ENCODE results near the gene LMX1B.

LMX1B gene

GRCh38 chr9:126614455-126615244 is 922 bp downstream of the LMX1B start:
- Histone ChIP-seq H3K4me3 (IDR thresholded peaks at IDR 0.05; ENCODE audit: insufficient read depth, low read depth, low read length) (no peak overlapping the region), H3K36me3 (ENCODE audit: insufficient read depth) (no peaks in the 10 kb centered on the region), H3K4me2 (no peak overlapping the region), H2AFZ (ENCODE audit: low read depth) (no peak overlapping the region), H3K9ac (no peak overlapping the region), H3K4me1 (ENCODE audit: low read depth, poor library complexity, severe bottlenecking) (peaks cover 6% of the 10 kb centered on the region), H3K27me3 (ENCODE audit: insufficient read depth, low read depth) (peaks cover 69% of the 10 kb centered on the region), H3K79me2 (ENCODE audit: insufficient read depth, low read depth) (no peaks in the 10 kb centered on the region), H4K20me1 (ENCODE audit: insufficient read depth) (no peaks in the 10 kb centered on the region), H3K27ac (no peak overlapping the region)
- no peak for TF ChIP-seq CTCF (conservative IDR thresholded peaks at IDR 0.05; ENCODE audit: low read depth, low read length)

GRCh38 chr9:126615245-126615790 is 1.6 kb downstream of the LMX1B start:
- no peak for TF ChIP-seq CTCF (conservative IDR thresholded peaks at IDR 0.05; ENCODE audit: low read depth, low read length)
- no peaks in the 10 kb centered on the region for H4K20me1 ChIP-seq (ENCODE audit: insufficient read depth)
- H2AFZ ChIP-seq (ENCODE audit: low read depth), result no peak overlapping the region
- peaks cover 6% of the 10 kb centered on the region for H3K4me1 ChIP-seq (ENCODE audit: low read depth, poor library complexity, severe bottlenecking)
- no peak overlapping the region for H3K9ac ChIP-seq
- H3K79me2 ChIP-seq (ENCODE audit: insufficient read depth, low read depth), result no peaks in the 10 kb centered on the region
- no peak overlapping the region for H3K27ac ChIP-seq
- H3K36me3 ChIP-seq (ENCODE audit: insufficient read depth), result no peaks in the 10 kb centered on the region
- H3K27me3 ChIP-seq (ENCODE audit: insufficient read depth, low read depth), result peaks cover 72% of the 10 kb centered on the region
- no peak overlapping the region for H3K4me2 ChIP-seq
- H3K4me3 ChIP-seq (IDR thresholded peaks at IDR 0.05; ENCODE audit: insufficient read depth, low read depth, low read length), result no peak overlapping the region

GRCh38 chr9:126615791-126616447 is 2.2 kb downstream of the LMX1B start:
- Histone ChIP-seq H3K27me3 (ENCODE audit: insufficient read depth, low read depth) (peaks cover 75% of the 10 kb centered on the region), H3K4me2 (no peak overlapping the region), H3K36me3 (ENCODE audit: insufficient read depth) (no peaks in the 10 kb centered on the region), H3K4me1 (ENCODE audit: low read depth, poor library complexity, severe bottlenecking) (peaks cover 6% of the 10 kb centered on the region), H2AFZ (ENCODE audit: low read depth) (no peak overlapping the region), H3K79me2 (ENCODE audit: insufficient read depth, low read depth) (no peaks in the 10 kb centered on the region), H3K4me3 (IDR thresholded peaks at IDR 0.05; ENCODE audit: insufficient read depth, low read depth, low read length) (no peak overlapping the region), H4K20me1 (ENCODE audit: insufficient read depth) (no peaks in the 10 kb centered on the region), H3K9ac (no peak overlapping the region), H3K27ac (no peak overlapping the region)
- TF ChIP-seq CTCF (conservative IDR thresholded peaks at IDR 0.05; ENCODE audit: low read depth, low read length), result no peak

- Histone ChIP-seq H3K27me3 (ENCODE audit: insufficient read depth, low read depth) (peaks cover 78% of the 10 kb centered on the region), H3K4me1 (ENCODE audit: low read depth, poor library complexity, severe bottlenecking) (peaks cover 6% of the 10 kb centered on the region)
- TF ChIP-seq CTCF (conservative IDR thresholded peaks at IDR 0.05; ENCODE audit: low read depth, low read length), result no peak
Observed at GRCh38 chr9:126616521-126616976, 2.8 kb downstream of the LMX1B start.

More at GRCh38 chr9:126616521-126616976, 2.8 kb downstream of the LMX1B start:
- no peaks in the 10 kb centered on the region for H4K20me1 ChIP-seq (ENCODE audit: insufficient read depth)
- H3K36me3 ChIP-seq (ENCODE audit: insufficient read depth), result no peaks in the 10 kb centered on the region
- H3K27ac ChIP-seq, result no peak overlapping the region
- no peaks in the 10 kb centered on the region for H3K79me2 ChIP-seq (ENCODE audit: insufficient read depth, low read depth)
- H3K4me2 ChIP-seq, result no peak overlapping the region
- no peak overlapping the region for H3K4me3 ChIP-seq (IDR thresholded peaks at IDR 0.05; ENCODE audit: insufficient read depth, low read depth, low read length)
- H2AFZ ChIP-seq (ENCODE audit: low read depth), result no peak overlapping the region
- no peak overlapping the region for H3K9ac ChIP-seq
